NT2/D1 (cell line): ENCODE results near the gene STARD7.
"Not testable (repeated sequence)": the region's sequence is repeated elsewhere in the genome, so short reads cannot be mapped to it uniquely, and the experiment has no call there.

Source experiments
- DNase-seq: peaks from one replicate; pipeline ENCODE4 v3.0.0-alpha.2; 2011; ENCODE audit warnings: low read depth, low spot score
- H3K27me3 ChIP-seq: 2 replicates; pipeline ENCODE4 v1.6.0; 2011; ENCODE audit warnings: mild to moderate bottlenecking; ENCODE audit not compliant: insufficient read length, insufficient read depth
- H3K36me3 ChIP-seq: 2 replicates; pipeline ENCODE4 v1.6.1; 2011; ENCODE audit warnings: mild to moderate bottlenecking, low read length, mixed read lengths; ENCODE audit not compliant: insufficient read depth, insufficient read length
- H3K4me1 ChIP-seq: 2 replicates; pipeline ENCODE4 v1.5.1; 2011; ENCODE audit not compliant: insufficient read depth, insufficient read length
- H3K4me3 ChIP-seq: 2 replicates; pipeline ENCODE4 v1.5.1; 2011; ENCODE audit warnings: low read depth; ENCODE audit not compliant: insufficient read length
- H3K9ac ChIP-seq: 2 replicates; pipeline ENCODE4 v1.6.0; 2011; ENCODE audit warnings: low read depth; ENCODE audit not compliant: insufficient read length
- H3K9me3 ChIP-seq: 2 replicates; pipeline ENCODE4 v1.5.1; 2011; ENCODE audit warnings: mild to moderate bottlenecking, low read length; ENCODE audit not compliant: insufficient read depth
- SUZ12 ChIP-seq: IDR thresholded peaks from 2 replicates; pipeline ENCODE4 v1.6.1; 2011; ENCODE audit not compliant: insufficient read length, insufficient read depth; ENCODE audit errors: extremely low read depth
- YY1 ChIP-seq: IDR thresholded peaks from 2 replicates; pipeline ENCODE4 v1.6.1; 2011; ENCODE audit not compliant: insufficient read length, insufficient read depth
- ZNF274 ChIP-seq: IDR thresholded peaks from 2 replicates; pipeline ENCODE4 v1.6.1; 2011; ENCODE audit warnings: mild to moderate bottlenecking, low read depth, low read length

The STARD7 gene

GRCh38 chr2:96144481-96145035 lies 64.1 kb downstream of the STARD7 start:
- H3K27me3 ChIP-seq = peaks cover 10% of the 10 kb centered on the region
- no peak for DNase-seq
- H3K36me3 ChIP-seq = peaks cover 14% of the 10 kb centered on the region
- no peaks in the 10 kb centered on the region for H3K9me3 ChIP-seq
- peaks cover 36% of the 10 kb centered on the region for H3K4me1 ChIP-seq
- peak overlapping the region; percentile 78 for H3K9ac ChIP-seq
- no peak for TF ChIP-seq SUZ12
- TF ChIP-seq YY1 = no peak
- TF ChIP-seq ZNF274 = no peak
- peak overlapping the region; percentile 58 for H3K4me3 ChIP-seq

GRCh38 chr2:96143848-96144480 lies 64.7 kb downstream of the STARD7 start:
- Histone ChIP-seq H3K4me3 (peak overlapping the region; percentile 58), H3K4me1 (peaks cover 36% of the 10 kb centered on the region), H3K36me3 (peaks cover 14% of the 10 kb centered on the region), H3K27me3 (peaks cover 10% of the 10 kb centered on the region), H3K9ac (peak overlapping the region; percentile 78), H3K9me3 (no peaks in the 10 kb centered on the region)
- TF ChIP-seq YY1 = no peak
- no peak for TF ChIP-seq ZNF274
- TF ChIP-seq SUZ12 = no peak
- no peak for DNase-seq

- no peak for DNase-seq
- H3K9me3 ChIP-seq = no peaks in the 10 kb centered on the region
- peaks cover 31% of the 10 kb centered on the region for H3K4me1 ChIP-seq
- H3K27me3 ChIP-seq = peaks cover 10% of the 10 kb centered on the region
- no peak overlapping the region for H3K4me3 ChIP-seq
- H3K36me3 ChIP-seq = peaks cover 14% of the 10 kb centered on the region
- peak overlapping the region; percentile 5 for H3K9ac ChIP-seq
- TF ChIP-seq ZNF274 (no peak), YY1 (no peak), SUZ12 (no peak)
Measured at GRCh38 chr2:96143231-96143847, 65.3 kb downstream of the STARD7 start.

- Histone ChIP-seq H3K4me3 (no peak overlapping the region), H3K9me3 (no peaks in the 10 kb centered on the region), H3K36me3 (peaks cover 14% of the 10 kb centered on the region), H3K27me3 (peaks cover 10% of the 10 kb centered on the region), H3K4me1 (peaks cover 23% of the 10 kb centered on the region), H3K9ac (peak overlapping the region; percentile 18)
- no peak for TF ChIP-seq SUZ12
- no peak for TF ChIP-seq ZNF274
- no peak for TF ChIP-seq YY1
- DNase-seq = no peak
Measured at GRCh38 chr2:96142217-96143113, 66.2 kb downstream of the STARD7 start.

- Histone ChIP-seq H3K36me3 (peaks cover 14% of the 10 kb centered on the region), H3K4me1 (peaks cover 15% of the 10 kb centered on the region), H3K27me3 (peaks cover 10% of the 10 kb centered on the region)
- not testable (repeated sequence) for H3K9me3 ChIP-seq, DNase-seq, H3K9ac ChIP-seq, H3K4me3 ChIP-seq
Measured at GRCh38 chr2:96141624-96141967, 67.0 kb downstream of the STARD7 start.

GRCh38 chr2:96140941-96141623 lies 67.5 kb downstream of the STARD7 start:
- TF ChIP-seq SUZ12 (no peak), YY1 (no peak), ZNF274 (no peak)
- Histone ChIP-seq H3K9me3 (no peaks in the 10 kb centered on the region), H3K27me3 (peaks cover 10% of the 10 kb centered on the region), H3K9ac (no peak overlapping the region), H3K4me3 (no peak overlapping the region), H3K36me3 (peaks cover 14% of the 10 kb centered on the region), H3K4me1 (peaks cover 17% of the 10 kb centered on the region)
- no peak for DNase-seq
